Esophagus muscularis mucosa (tissue), 4 donors: Measurements from ENCODE around the gene TMEM115. TPM values are rescaled to one million over a fixed set of nuclear protein-coding genes. Genes with fewer than 3 reads are reported as not detected.

Experiments
- DNase-seq: peaks from one replicate; pipeline ENCODE4 v3.0.0-alpha.2; 2017; ENCODE audit errors: extremely low spot score
- H3K27ac ChIP-seq, 4 donors: fragments of 200-600 bp; sonication (generic); replicated peaks in 1 of 4; 1 replicate in 3 of 4; 2 replicates in 1 of 4; pipeline ENCODE4 v1.5.1; 2016 to 2019; ENCODE audit warnings: mild to moderate bottlenecking in 1 of 4
- H3K27me3 ChIP-seq, 4 donors: fragments of 200-600 bp; sonication (generic); one replicate each; pipeline versions ENCODE4 v1.5.1 to v1.6.0; 2016 to 2019
- H3K36me3 ChIP-seq, 4 donors: fragments of 200-600 bp; sonication (generic); one replicate each; pipeline ENCODE4 v1.5.1; 2016 to 2019
- H3K4me1 ChIP-seq, 4 donors: fragments of 200-600 bp; sonication (generic); one replicate each; pipeline ENCODE4 v1.5.1; 2016 to 2019
- H3K4me3 ChIP-seq, 4 donors: fragments of 200-600 bp; sonication (generic); 1 replicate in 2 of 4; 2 replicates in 2 of 4; pipeline ENCODE4 v1.5.1; 2016 to 2019; ENCODE audit warnings: mild to moderate bottlenecking in 4 of 4, moderate library complexity in 1 of 4
- H3K9me3 ChIP-seq, 4 donors: fragments of 200-600 bp; sonication (generic); 1 replicate in 3 of 4; 2 replicates in 1 of 4; pipeline ENCODE4 v1.5.1; 2016 to 2019
- EP300 ChIP-seq: sonication (generic); formaldehyde crosslinking; IDR thresholded peaks from one replicate; pipeline ENCODE4 v1.6.1; 2017; ENCODE audit warnings: antibody characterized with exemption
- POLR2A ChIP-seq: fragments of 450-650 bp; IDR thresholded peaks from one replicate; pipeline ENCODE4 v1.6.1; 2017; ENCODE audit warnings: antibody characterized with exemption, moderate library complexity, mild to moderate bottlenecking, low read depth
- POLR2AphosphoS5 ChIP-seq, 2 donors: sonication (generic); formaldehyde crosslinking; IDR thresholded peaks; one replicate each; pipeline ENCODE4 v1.6.1; 2017; ENCODE audit warnings: antibody characterized with exemption in 2 of 2
- WGBS: methylation state at CpG from one replicate; pipeline ENCODE4 v1.1.5; 2018; 5-methylcytosine and 5-hydroxymethylcytosine counted together
- intact Hi-C: fragments of 100-400 bp; cut with DNase I; formaldehyde crosslinking; loops from one replicate; pipeline ENCODE4 v1.15.1; 2023
- total RNA-seq, 4 donors: library from RNA; depleted of rRNA; stranded (reverse); fragments of >200 nt; gene quantifications; one replicate each; pipeline versions ENCODE4 v1.1.0 to v1.2.1, GENCODE V29; 2016
- TF ChIP-seq, protein P1 (sequence below), 3 experiments: fragments of 200-600 bp in 2 of 3; fragments of 450-650 bp in 1 of 3; sonication (generic) in 2 of 3; IDR thresholded peaks; one replicate each; pipeline ENCODE4 v1.5.1; 2017 to 2019; ENCODE audit warnings: antibody characterized with exemption in 3 of 3, mild to moderate bottlenecking in 2 of 3, moderate library complexity in 1 of 3

The TMEM115 gene
- total RNA-seq, 4 donors from 2014 or later: 37.0 to 85.6 (median 66.3) TPM

DNA sequence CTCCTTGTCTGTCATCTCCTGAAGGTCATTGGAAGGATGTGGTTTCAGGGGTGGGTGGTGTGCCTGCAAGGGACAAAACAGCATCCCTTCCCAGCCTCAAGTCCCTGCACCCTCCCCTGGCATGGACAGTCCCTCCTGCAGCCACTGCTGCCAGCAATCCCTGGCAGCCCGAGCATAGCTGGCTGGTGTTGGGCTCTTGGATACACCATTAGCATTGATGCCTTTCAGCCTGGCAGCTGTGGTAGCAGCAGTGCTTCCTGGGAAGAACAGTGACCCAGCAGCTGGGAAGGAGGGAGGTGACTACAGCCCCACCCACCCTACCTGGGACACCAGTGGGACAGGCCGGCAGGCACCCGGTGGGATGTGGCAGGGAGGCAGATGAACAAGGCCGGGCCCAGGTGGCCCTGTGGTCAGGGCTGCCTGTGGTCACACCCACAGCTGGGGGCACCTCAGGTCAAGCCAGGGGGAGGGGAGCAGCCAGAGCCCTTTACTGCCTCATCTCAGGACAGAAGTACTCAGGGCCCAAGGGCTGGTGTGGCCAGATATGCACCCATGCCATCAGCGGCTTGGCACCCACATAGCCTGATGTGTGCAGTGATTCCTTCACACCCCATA lies 32.9 kb upstream of the TMEM115 start:
- WGBS: 60% methylated on average over 1 of the region's 5 CpGs
- no peak for TF ChIP-seq POLR2A
- TF ChIP-seq EP300: no peak
- TF ChIP-seq, protein P1, sequence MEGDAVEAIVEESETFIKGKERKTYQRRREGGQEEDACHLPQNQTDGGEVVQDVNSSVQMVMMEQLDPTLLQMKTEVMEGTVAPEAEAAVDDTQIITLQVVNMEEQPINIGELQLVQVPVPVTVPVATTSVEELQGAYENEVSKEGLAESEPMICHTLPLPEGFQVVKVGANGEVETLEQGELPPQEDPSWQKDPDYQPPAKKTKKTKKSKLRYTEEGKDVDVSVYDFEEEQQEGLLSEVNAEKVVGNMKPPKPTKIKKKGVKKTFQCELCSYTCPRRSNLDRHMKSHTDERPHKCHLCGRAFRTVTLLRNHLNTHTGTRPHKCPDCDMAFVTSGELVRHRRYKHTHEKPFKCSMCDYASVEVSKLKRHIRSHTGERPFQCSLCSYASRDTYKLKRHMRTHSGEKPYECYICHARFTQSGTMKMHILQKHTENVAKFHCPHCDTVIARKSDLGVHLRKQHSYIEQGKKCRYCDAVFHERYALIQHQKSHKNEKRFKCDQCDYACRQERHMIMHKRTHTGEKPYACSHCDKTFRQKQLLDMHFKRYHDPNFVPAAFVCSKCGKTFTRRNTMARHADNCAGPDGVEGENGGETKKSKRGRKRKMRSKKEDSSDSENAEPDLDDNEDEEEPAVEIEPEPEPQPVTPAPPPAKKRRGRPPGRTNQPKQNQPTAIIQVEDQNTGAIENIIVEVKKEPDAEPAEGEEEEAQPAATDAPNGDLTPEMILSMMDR (IDR thresholded peaks at IDR 0.05): no peak
- TF ChIP-seq POLR2AphosphoS5 (IDR thresholded peaks at IDR 0.05): no peak
- Histone ChIP-seq H3K4me1 (peaks cover 6 to 21% (median 11%) of the 10 kb centered on the region in 4 donors), H3K27ac (no peak overlapping the region), H3K36me3 (no peaks in the 10 kb centered on the region), H3K27me3 (no peaks in the 10 kb centered on the region), H3K9me3 (no peaks in the 10 kb centered on the region), H3K4me3 (no peak overlapping the region)
- intact Hi-C loops: no loop called here
- DNase-seq: no peak

DNA sequence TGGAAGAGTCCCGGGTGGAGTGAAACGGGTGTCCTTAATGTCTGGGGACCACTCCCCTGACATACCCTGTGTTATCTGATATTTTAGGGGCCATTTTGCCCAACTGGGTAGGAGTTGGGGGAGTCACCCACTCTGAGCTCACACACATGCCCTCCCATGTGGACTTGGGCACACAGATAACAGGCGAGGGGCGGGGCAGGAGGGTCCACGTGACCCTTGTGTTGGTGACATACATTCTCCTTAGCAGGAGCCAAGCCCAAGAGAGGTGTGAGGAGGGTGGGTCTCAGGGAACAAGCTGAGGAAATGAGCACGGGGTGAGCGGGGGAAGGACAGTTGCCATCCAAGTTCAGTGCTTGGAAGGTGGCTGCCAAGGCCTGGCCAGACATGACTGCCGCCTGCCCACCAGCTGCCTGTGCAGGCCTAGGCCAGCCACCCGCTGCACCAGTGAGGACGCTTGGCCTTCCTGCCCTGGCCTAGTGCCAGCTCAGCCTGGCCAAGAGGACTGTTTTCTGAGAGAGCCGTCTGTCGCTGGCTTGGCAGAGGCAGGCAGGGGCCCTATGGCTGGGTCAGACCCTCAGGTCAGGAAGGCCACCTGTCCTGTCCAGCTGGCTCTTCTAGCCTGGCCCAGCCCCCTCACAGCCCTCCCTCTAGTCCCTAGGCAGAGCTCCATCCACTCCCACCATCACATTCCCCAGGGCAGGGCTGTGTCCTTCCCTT lies 31.3 kb upstream of the TMEM115 start:
- H3K36me3 ChIP-seq: no peaks in the 10 kb centered on the region
- no peak overlapping the region for H3K27ac ChIP-seq
- peaks cover 6 to 21% (median 11%) of the 10 kb centered on the region in 4 donors for H3K4me1 ChIP-seq
- H3K27me3 ChIP-seq: no peaks in the 10 kb centered on the region
- no peaks in the 10 kb centered on the region for H3K9me3 ChIP-seq
- no peak overlapping the region for H3K4me3 ChIP-seq
- 76% methylated on average over 12 of the region's 12 CpGs for WGBS
- intact Hi-C loops: no loop called here
- DNase-seq: no peak
- TF ChIP-seq POLR2A: no peak
- TF ChIP-seq, protein P1 (IDR thresholded peaks at IDR 0.05): no peak
- TF ChIP-seq POLR2AphosphoS5 (IDR thresholded peaks at IDR 0.05): no peak
- no peak for TF ChIP-seq EP300

DNA sequence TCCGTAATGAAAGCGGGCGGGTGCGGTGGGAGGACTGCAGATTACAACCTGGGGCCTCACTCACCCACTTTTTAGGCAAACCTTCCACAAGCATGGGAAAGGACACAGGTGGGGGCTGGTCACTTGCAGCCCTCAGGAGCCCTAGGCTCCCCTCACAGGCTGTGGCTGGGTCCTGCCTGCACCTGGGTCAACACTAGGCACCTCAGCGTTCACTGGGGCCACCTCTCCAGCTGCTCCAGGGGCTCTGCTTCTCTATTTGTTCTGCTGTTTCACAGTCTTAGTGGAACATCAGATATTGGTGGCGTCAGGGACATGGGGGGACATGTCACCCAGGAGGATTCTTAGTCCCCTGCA lies 30.1 kb upstream of the TMEM115 start:
- WGBS: 82% methylated on average over 6 of the region's 6 CpGs
- TF ChIP-seq EP300 (no peak), POLR2AphosphoS5 (IDR thresholded peaks at IDR 0.05) (no peak), POLR2A (no peak)
- TF ChIP-seq, protein P1 (IDR thresholded peaks at IDR 0.05): no peak
- intact Hi-C loops: no loop called here

DNA sequence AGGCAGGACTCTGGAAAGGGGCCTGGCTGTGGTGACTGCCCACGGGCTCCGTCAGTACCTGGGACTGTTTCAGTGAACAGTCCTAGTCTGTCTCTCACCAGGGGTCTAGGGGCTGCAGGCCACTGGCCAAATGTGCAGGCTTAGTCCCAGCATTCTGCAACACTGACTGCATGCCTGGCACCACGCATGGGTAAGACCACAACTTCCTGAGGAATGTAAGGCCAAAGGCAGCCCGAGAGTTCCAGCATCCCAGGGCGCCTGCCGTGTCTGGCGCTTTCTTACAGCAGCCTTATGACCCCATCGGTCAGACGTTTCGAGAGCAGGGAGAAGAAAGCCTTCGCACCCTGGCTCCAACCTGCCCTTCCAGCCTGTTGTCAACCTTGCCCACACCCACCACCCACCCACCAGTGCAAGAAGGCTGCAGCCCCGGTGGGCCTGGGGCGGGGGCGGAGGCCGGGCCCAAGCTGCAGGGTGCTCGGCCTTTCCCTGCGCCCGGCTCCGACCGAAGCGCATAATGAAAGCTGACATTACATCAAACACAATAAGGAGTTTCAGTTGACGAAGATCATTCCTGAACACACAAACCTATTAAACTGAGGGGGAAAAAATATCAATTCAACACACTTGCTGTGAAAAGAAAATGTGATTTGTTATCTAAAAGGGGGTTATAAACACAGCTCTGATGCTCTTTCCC lies 29.5 kb upstream of the TMEM115 start:
- intact Hi-C loops: no loop called here
- 89% methylated on average over 14 of the region's 22 CpGs for WGBS

More for the DNA sequence above, 30.1 kb upstream of the TMEM115 start:
- no peak overlapping the region for H3K4me3 ChIP-seq
- H3K9me3 ChIP-seq: no peaks in the 10 kb centered on the region
- no peaks in the 10 kb centered on the region for H3K36me3 ChIP-seq
- H3K27me3 ChIP-seq: no peaks in the 10 kb centered on the region
- peaks cover 6 to 21% (median 11%) of the 10 kb centered on the region in 4 donors for H3K4me1 ChIP-seq
- no peak overlapping the region for H3K27ac ChIP-seq
- no peak for DNase-seq

More for the DNA sequence above, 29.5 kb upstream of the TMEM115 start:
- TF ChIP-seq POLR2A (no peak), POLR2AphosphoS5 (IDR thresholded peaks at IDR 0.05) (no peak), EP300 (no peak)
- TF ChIP-seq, protein P1 (IDR thresholded peaks at IDR 0.05): no peak
- DNase-seq: no peak
- no peak overlapping the region for H3K4me3 ChIP-seq
- no peaks in the 10 kb centered on the region for H3K36me3 ChIP-seq
- no peak overlapping the region for H3K27ac ChIP-seq
- H3K4me1 ChIP-seq: peaks cover 6 to 21% (median 11%) of the 10 kb centered on the region in 4 donors
- no peaks in the 10 kb centered on the region for H3K27me3 ChIP-seq
- H3K9me3 ChIP-seq: no peaks in the 10 kb centered on the region
